ENCODE measurements around the gene C1QTNF12.

C1QTNF12 gene

GRCh38 chr1:1281533-1282321 lies 35.2 kb upstream of the C1QTNF12 start:
- peak; percentile 75 for DNase-seq

- no peak for DNase-seq
These were observed 34.4 kb upstream of the C1QTNF12 start for GRCh38 chr1:1280782-1281481.

- no peak for DNase-seq
These were observed 32.5 kb upstream of the C1QTNF12 start for GRCh38 chr1:1279028-1279427.

GRCh38 chr1:1278620-1279019 lies 32.1 kb upstream of the C1QTNF12 start:
- no peak for DNase-seq

- DNase-seq: no peak
These were observed 29.3 kb upstream of the C1QTNF12 start for GRCh38 chr1:1275836-1276235.

GRCh38 chr1:1274931-1275431 lies 28.5 kb upstream of the C1QTNF12 start:
- DNase-seq: no peak

GRCh38 chr1:1274299-1274930 lies 27.9 kb upstream of the C1QTNF12 start:
- DNase-seq: no peak

GRCh38 chr1:1273512-1274298 lies 27.2 kb upstream of the C1QTNF12 start, which contains the start of gene UBE2J2:
UBE2J2 (minus strand) TSS chr1:1273854; CDS start chr1:1267992, 5,862 bp downstream.
- peak; percentile 91 for DNase-seq

GRCh38 chr1:1273209-1273511 lies 26.6 kb upstream of the C1QTNF12 start:
- no peak for DNase-seq

GRCh38 chr1:1272341-1273208 lies 26.1 kb upstream of the C1QTNF12 start:
- no peak for DNase-seq

- no peak for DNase-seq
These were observed 24.3 kb upstream of the C1QTNF12 start for GRCh38 chr1:1270813-1271212.

- no peak for DNase-seq
These were observed 21.8 kb upstream of the C1QTNF12 start for GRCh38 chr1:1268284-1268682.

- no peak for DNase-seq
These were observed 21.2 kb upstream of the C1QTNF12 start for GRCh38 chr1:1267488-1268283.

- peak; percentile 100 for DNase-seq
These were observed 18.3 kb upstream of the C1QTNF12 start for GRCh38 chr1:1264868-1265272.

GRCh38 chr1:1264026-1264425 lies 17.5 kb upstream of the C1QTNF12 start:
- no peak for DNase-seq

GRCh38 chr1:1262758-1263157 lies 16.2 kb upstream of the C1QTNF12 start:
- no peak for DNase-seq

GRCh38 chr1:1262071-1262470 lies 15.5 kb upstream of the C1QTNF12 start:
- no peak for DNase-seq

- no peak for DNase-seq
These were observed 14.5 kb upstream of the C1QTNF12 start for GRCh38 chr1:1260843-1261560.

GRCh38 chr1:1259951-1260600 lies 13.6 kb upstream of the C1QTNF12 start:
- no peak for DNase-seq

- no peak for DNase-seq
These were observed 13.0 kb upstream of the C1QTNF12 start for GRCh38 chr1:1259540-1259939.
